Transverse colon (tissue), 3 donors: ENCODE results near the gene PLD3.

Source experiments
- EP300 ChIP-seq: sonication (generic); formaldehyde crosslinking; IDR thresholded peaks from one replicate; pipeline ENCODE4 v1.6.1; 2017; ENCODE audit warnings: antibody characterized with exemption, low read depth
- TF ChIP-seq, protein P1 (sequence below), 5 experiments: fragments of 200-600 bp in 3 of 5; fragments of 450-650 bp in 2 of 5; sonication (generic) in 3 of 5; IDR thresholded peaks; 1 replicate in 2 of 5; 2 replicates in 3 of 5; pipeline ENCODE4 v1.5.1; 2016 to 2017; ENCODE audit warnings: antibody characterized with exemption in 5 of 5, inconsistent platforms in 3 of 5, mild to moderate bottlenecking in 2 of 5, moderate library complexity in 1 of 5

DNA sequence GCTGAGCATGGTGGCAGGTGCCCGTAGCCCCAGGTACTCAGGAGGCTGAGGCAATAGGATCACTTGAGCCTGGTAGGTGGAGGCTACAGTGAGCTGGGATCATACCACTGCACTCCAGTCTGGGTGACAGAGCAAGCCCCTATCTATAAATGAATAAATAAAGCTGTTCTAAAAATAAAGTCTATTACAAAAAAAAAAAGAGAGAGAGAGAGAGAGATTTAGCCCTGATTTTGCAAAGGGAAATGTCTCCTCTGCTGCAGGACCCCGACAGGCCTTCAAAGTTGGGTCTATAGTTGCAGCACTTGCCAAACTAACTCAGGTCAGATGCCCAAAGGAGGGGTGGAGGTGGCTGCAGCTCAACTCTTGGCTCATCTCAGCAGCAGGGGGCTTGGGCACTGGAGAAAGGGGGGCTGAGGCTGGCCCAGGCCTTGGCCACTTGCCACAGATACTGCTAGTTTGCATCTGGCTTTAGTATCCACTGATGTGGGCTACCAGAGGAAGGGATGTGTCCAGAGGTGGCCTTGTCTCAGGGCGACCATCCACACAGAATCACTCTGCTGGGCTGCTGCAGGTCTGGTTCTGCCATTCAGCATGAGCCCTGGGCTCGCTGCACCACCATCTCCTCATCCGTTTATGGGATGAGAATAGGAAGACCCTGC is 32.6 kb upstream of the PLD3 start:
- TF ChIP-seq, protein P1, sequence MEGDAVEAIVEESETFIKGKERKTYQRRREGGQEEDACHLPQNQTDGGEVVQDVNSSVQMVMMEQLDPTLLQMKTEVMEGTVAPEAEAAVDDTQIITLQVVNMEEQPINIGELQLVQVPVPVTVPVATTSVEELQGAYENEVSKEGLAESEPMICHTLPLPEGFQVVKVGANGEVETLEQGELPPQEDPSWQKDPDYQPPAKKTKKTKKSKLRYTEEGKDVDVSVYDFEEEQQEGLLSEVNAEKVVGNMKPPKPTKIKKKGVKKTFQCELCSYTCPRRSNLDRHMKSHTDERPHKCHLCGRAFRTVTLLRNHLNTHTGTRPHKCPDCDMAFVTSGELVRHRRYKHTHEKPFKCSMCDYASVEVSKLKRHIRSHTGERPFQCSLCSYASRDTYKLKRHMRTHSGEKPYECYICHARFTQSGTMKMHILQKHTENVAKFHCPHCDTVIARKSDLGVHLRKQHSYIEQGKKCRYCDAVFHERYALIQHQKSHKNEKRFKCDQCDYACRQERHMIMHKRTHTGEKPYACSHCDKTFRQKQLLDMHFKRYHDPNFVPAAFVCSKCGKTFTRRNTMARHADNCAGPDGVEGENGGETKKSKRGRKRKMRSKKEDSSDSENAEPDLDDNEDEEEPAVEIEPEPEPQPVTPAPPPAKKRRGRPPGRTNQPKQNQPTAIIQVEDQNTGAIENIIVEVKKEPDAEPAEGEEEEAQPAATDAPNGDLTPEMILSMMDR (IDR thresholded peaks at IDR 0.05), result no peak
- no peak for TF ChIP-seq EP300
